ENCODE data around the gene TTPAL.

TTPAL gene

DNA sequence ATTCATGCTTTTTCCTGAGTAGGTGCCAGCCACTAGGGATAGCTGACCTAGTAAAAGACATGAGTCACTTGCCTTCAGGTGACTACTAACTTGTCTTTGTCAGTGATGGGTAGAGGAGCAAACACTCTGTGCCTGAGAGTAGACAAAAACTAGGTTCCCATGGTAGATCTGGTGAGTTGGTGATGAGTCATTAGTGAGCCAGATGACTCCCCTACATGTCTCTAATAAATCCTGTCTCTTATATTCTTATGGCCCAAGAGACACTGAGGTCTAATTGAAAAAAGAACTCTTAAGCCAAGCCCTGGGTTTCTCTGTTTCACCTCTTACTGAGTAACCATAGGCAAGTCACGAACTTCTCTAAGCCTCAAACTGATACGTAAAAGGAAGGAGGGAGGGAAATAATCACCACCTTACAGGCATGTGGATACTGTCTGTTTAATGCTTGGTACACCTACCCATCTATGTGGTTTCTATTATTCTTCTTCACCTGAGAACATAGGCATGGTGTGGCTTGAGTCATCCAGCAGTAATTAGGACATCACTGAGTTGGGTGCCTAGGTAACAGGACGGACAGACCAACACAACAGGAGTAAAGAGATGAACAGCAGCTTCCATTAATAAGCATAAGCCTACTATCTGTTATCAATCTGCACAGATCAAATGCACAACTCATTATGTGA lies 20.3 kb downstream of the TTPAL start:
- DNase-seq (ENCODE audit: low read depth, low spot score): no peak

DNA sequence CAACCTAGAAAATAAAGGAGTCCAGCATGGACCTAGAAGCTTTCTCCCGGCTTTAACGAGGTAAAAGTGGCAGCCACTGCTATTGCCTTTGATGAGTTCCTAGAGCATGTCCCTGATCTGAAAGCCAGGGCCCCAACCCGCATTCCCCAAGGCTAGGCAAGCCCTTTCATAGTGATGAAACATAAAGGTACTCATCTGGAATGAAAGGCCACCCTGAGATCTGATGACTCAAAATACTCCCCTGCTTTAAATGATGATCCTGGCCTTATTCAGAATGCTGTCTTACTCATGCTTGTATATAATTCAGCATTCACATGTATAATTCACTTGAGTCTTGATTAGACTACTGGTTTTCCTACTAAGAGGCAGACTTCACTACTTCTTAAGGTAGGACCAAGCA lies 21.3 kb downstream of the TTPAL start:
- DNase-seq (ENCODE audit: low read depth, low spot score): no peak

DNA sequence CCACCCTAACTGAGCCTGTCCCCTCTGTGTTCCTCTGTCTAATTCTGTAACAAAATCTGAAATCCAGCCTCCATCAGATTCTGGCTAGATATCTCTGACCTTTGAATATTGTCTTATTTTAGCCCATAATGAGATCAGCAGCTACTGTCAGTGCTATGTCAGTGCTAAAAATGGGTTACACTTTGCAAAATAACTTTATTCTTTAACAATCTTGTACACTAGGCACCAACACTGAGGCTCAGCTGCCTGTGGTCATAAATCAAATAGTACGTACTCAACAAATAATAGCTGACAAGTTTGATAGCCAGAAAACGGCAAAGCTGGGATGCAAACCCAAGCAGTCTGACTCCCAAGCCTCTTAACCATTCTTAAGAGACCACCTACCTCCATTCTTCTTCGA lies 22.1 kb downstream of the TTPAL start:
- no peak for DNase-seq (ENCODE audit: low read depth, low spot score)

DNA sequence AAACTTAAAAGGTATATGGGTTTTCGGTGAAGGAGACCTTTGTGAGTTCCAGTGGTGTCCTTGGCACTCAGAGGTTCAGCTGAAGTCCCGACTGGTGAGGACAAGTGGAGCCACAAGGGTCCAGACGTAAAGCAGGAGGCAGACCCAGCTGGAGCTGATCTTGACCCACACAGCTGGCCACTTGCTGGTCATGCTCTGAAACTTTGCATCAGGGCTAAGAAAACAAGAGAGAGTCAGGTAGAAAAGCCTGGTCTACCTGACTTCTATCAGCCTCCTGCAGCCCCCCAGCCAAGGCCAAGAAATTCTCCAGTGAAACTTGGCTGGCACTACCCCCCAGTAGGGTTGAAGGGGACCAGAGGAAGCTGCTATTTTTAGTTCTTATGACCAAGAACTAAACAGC lies 24.5 kb downstream of the TTPAL start:
- DNase-seq (ENCODE audit: low read depth, low spot score): no peak

DNA sequence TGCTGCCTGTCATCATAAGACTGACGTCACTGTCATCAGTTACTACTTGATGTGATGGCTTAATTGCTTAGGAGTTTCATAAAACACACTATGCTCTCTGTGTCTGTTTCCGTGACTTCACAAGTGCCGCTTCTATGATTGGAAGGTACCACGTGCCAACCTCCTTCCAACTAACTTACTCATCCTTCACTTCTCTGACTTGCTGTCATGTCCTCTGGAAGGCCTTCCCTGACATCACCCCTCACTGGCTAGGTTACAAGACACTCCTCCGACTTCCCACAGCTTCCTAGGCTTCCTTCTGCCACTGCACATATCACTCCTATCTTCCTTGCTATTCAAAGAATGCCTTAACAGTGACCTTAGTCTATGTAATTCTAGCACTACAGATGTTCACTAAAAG lies 25.8 kb downstream of the TTPAL start:
- no peak for DNase-seq (ENCODE audit: low read depth, low spot score)

DNA sequence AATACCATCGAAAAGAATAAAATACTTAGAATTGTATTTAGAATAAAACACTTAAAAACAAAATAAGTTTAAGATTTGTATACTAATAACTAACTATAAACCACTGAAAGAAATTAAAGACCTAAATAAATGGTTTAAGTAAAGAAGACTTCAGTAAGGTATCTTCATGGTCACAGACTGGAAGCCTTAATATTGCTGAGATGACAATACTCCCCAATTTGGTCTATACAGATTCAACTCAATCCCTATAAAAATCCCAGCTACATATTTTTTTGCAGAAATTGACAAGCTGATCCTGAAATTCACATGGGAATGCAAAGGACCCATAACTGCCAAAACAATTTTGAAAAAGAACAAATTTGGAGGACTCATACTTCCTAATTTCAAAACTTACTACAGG lies 27.3 kb downstream of the TTPAL start:
- no peak for DNase-seq (ENCODE audit: low read depth, low spot score)

DNA sequence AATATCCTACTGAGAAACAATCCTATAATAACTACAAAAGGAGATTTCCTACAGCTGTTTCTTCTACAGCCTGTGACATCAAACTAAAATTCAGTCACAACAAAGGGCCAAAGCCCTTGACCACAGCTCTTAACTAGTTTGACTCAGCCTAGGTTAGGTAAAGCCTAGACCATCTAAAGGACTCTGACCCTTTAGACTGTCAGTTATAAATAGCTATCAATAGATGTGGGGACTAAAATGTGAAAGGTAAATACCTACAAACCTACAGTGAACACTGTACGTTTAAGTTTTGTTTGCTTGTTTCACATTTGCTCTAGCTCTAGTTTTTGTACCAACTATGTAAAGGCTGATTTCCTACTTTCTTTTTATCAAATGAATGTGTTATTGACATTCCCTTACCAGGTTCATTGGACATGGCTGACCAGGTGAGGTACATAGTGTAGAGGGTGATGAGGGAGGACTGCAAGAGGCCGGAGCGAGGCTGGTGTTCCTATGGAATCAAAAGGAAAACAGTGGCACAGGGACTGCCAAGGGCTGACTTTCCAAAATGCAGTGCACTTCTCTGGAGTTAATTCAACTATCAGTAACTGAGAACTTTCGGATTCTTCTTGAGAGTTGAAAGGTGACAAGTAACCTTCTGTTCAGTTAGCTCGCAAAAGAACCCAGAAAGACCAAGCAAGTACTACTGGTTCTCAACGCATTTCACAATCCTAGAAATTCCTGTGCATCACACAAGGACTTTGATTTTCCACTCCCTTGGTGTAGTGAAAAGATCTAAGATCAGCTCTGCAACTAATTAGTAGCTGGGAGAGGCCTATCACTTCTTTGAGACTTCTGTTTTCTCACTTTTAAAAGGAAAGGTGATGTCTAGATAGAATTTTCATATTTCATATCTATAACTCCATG lies 29.0 kb downstream of the TTPAL start:
- no peak for DNase-seq (ENCODE audit: low read depth, low spot score)

DNA sequence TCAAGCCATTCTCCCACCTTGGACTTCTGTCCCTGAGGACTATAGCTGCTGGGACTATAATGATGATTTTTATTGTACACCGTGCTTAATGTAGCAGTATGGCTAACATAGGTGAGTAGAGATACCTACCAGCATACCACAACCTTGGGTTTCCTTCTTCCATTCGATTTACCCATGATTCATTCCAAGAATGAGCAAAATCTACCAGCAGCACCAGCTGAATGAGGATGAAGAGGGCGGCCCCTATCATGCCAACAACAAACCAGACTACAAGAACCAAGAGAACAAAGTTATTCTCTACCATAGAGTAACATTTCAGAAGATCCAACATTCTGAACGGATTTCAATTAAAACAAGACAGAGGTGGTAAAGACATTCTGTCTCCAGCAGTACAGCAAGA lies 34.1 kb downstream of the TTPAL start:
- DNase-seq (ENCODE audit: low read depth, low spot score): no peak

DNA sequence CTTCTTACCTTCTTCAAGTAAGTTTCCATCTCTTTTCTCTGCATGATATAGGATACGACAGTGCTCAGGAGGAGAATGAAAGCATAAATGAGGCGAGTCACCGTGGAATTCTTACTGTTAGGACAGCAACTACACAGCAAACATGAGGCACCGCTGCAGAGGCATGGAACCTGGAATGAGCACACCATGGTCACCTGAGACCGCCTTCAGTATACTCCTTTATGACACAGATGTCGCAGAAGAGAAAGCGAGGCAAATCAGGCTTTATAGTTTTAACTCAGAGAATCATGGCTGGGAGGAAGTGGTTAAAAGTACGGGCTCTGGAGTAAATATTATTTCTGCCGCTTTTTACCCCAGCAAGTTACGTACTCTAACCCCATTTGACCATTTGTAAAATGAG lies 38.2 kb downstream of the TTPAL start:
- no peak for DNase-seq (ENCODE audit: low read depth, low spot score)

DNA sequence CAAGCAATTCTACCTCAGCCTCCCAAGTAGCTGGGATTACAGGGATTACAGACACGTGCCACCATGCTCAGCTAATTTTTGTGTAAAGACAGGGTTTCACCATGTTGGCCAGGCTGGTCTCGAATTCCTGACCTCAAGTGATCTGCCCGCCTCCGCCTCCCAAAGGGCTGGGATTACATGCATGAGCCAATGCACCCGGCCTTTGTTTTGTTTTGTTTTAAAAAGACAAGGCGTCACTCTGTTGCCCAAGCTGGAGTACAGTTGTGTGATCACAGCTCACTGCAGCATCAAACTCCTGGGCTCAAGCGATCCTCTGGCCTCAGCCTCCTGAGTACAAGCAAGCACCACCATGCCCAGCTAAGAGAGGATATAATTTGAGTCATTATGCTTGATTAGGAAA lies 40.8 kb downstream of the TTPAL start:
- no peak for DNase-seq (ENCODE audit: low read depth, low spot score)

DNA sequence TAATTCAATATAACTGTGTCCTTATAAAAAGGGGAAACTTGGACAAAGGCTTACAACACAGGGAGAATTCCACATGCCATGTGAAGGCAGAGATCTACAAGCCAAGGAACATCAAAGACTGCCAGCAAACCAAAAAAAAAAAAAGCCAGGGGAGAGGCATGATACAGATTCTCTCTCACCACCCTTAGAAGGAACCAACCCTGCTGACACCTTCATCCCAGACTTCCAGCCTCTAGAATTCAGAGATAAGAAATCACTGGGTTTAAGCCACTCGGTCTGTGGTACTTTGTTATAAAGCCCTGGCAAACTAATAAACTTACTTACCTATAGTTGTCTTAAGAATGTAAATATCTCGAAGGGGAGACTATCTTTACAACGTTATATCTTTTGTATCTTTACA lies 41.8 kb downstream of the TTPAL start:
- no peak for DNase-seq (ENCODE audit: low read depth, low spot score)

DNA sequence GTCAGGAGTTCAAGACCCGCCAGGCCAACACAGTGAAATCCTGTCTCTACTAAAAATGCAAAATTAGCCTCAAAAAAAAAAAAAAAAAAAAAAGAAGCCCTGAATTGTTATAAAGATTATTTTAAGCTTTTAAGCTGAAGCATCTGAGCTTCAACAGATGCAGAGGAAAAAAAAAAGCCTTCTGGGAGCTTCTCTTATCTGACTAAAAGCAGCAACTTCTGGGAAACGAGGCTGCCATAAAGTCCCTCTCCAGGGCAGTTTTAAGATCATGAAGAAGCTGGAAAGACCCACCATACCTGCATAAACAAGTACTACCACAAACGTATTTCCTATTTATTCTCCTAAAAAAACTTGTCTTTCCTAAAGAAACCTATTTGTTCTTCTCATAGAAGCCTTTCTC lies 42.6 kb downstream of the TTPAL start:
- DNase-seq (ENCODE audit: low read depth, low spot score): no peak

DNA sequence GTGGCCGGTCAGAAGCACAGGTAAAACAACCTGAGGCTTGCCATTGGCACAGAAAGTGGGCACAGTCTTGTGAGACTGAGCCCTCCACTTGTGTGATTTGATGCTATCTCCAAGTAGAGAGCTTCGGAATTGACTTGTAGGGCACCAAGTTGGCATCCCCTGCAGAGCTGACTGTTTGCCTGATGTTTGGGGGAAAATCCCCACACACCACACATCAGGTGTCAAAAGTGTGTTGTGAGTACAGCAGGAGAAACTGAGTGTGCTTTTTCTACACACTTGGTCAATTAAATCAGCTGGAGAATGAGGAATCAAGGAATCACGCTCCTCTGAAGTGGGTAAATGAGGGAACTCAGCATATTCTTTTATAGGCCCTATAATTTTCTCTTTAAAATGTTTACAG lies 45.2 kb downstream of the TTPAL start:
- DNase-seq (ENCODE audit: low read depth, low spot score): no peak

DNA sequence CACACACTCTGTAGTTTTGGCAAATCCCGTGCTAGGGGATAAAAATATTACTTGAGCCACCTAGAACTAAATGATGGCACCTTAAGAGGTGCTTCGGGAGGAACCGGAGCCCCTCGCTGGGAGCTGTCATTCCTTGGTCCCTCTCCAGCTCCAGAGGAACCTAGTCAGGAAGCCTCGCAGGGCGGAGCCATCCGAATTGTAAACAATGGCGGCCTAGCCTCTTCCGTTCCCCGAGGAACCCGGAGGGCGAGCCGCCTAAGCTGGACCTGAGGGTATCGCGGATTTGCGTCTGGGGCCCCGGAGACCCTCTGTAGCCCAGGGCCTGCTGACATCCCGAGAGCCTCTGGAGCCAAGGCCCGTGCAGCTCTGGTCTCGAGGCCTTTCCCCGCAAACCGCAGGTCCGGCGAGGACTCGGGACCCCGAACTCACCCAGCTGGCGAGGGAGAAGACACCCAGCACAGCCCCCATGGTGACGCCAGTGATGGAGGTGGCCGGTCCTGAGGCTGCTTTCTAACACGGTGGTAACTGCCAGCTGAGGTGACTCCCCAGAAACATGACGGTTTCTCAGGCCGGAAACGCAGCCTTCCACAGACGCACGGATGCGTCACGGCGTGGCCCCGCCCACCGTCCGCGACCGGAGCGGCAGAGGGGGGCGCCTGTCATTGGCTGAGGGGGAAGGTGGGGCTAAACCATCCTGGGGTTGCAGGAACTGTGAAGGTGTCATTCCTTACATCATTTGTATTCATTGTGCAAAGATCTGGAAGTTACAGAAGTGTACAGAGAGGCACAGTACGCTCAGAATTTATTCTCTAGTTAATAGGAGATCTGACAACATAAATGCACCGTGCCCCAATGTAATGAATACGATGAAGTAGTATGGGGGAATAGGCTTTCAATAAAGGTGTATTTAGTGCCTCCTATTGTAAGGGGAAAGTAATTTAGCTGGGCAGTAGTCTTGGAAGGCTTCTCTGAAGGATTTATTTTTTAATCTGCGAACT lies 46.1 kb downstream of the TTPAL start, which contains the start of gene SERINC3:
Gene SERINC3 (minus strand): TSS at position 587 of the 998 bp plus-strand sequence. CDS start 119 bp downstream, at position 468.
- DNase-seq (ENCODE audit: low read depth, low spot score): peak; percentile 93

DNA sequence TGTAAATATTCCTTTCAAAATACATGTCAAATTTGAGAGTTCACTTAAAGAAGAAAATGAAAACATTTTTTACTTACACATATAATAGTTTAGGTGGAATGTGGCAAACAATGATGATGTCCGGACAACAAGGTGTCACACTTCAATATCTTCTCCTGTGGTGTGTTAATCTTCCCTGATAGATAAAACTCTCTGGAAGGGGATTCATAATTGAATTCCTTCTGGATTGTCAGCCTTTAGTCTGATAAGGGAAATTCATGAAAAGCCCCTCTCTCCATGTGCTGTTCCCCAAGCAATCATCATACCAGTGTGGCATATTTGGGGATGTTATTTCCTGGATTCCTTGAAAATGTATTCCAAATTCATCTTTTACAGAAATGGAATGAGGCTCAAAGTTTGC lies 47.2 kb downstream of the TTPAL start:
- no peak for DNase-seq (ENCODE audit: low read depth, low spot score)

DNA sequence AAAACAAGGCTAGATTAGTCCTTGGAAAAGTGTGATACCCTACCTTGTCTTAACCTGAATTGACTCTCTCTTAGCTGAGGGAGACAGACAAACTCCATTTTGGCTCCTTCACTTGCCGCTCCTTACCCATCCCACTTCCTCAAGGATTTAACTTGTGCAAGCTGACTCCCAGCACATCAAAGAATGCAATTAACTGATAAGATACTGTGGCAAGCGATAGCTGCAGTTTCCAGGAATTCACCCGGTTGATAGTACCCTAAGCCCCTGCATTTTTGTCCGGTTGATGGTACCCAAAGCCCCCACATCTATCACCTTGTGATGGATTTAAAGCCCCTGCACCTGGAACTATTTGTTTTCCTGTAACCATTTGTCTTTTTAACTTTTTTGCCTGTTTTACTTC lies 48.1 kb downstream of the TTPAL start:
- no peak for DNase-seq (ENCODE audit: low read depth, low spot score)

DNA sequence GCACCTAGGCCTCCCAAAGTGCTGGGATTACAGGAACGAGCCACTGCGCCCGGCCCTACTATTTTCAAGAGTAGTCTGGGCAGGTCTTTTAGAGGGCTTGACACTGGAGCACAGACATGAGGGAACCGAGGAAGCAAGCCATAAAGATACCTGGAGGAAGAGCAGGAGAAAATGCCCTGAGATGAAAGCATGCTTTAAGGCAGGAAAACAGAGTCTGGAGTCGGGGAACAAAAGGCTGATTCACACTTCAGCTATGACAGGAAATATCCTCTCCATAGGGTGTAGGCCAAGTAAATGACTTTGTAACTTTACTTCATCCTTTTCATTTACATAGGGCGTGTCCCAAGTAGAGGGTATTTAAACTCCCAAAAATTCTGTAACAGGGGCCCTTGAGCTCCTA lies 50.5 kb downstream of the TTPAL start:
- no peak for DNase-seq (ENCODE audit: low read depth, low spot score)

DNA sequence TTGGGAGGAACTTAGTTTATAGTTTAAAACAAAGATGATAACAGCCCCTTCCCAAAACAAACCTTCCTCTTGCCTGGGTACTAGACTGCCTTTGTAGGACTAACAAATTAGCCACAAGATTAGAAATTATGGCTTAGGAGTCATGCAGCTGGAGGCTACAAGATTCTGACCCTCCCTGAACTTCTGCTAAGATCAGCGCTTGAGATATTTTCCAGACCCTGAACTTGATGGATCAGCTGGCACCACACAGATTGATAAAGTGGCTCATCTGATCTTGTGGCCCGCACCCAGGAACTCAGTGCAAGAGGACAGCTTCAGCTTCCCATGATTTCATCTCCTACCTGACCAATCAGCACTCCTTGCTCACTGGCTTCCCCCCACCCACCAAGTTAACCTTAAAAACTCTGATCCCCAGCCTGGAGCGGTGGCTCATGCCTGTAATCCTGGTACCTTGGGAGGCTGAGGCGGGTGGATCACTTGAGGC lies 52.1 kb downstream of the TTPAL start:
- DNase-seq (ENCODE audit: low read depth, low spot score): no peak

DNA sequence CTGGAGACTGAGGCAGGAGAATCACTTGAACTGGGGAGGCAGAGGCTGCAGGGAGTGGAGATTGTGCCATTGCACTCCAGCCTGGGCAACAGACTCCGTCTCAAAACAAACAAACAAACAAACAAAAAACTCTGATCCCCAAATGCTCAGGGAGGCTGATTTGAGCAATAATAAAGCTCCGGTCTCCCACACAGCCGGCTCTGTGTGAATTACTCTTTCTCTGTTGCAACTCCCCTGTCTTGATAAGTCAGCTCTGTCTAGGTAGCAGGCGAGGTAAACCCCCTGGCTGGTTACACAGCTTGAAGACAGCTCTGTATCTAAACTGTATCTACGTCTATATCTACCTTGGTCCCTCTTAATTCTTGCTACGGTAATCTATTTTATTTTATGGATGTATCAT lies 52.6 kb downstream of the TTPAL start:
- DNase-seq (ENCODE audit: low read depth, low spot score): no peak

DNA sequence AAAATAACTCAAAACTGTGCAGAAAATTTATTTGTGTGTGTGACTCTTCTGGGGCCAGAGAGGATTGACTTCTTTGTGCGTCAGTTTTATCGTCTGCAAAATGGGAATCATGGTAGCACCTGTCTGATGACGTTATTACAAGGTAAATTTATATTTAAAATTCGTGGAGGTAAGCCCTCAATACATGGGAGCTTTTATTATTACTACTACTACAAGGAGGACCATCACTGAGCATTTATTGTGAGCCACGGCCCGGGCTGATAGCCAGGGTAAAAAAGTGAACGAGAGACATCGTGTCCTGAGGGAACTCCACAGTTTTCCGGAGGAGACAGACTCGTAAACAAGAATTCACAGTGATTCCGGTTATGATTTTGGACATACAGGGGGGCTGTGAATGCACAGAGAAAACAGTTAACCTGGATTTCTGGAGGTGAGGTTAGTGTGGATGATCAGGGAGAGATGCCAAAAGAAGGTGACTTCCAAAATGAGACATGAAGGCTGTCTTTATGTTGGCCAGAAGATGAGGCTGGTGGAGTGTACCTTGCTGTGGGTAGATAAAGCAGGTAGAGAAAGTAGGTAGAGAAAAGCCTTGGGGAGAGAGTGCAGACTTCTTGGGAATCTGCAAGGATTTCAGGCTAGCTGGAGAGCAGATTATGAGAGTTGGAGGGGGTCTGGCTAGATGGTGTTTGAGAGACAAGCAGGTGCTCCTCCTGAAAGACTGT lies 56.7 kb downstream of the TTPAL start:
- no peak for DNase-seq (ENCODE audit: low read depth, low spot score)

DNA sequence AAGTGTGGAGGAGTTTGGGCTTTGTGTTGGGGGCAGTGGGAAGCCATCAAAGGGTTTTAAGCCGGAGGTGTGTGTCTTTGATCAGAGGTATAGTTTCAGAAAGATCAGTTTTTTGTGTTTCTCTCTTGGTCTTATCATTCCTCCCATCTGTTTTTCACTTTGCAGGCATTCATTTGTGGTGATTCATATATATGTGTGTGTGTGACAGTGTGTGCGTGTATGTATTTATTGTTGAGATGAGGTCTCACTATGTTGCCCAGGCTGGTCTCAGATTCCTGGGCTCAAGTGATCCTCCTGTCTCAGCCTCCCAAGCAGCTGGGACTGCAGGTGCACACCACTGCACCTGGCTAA lies 57.3 kb downstream of the TTPAL start:
- DNase-seq (ENCODE audit: low read depth, low spot score): no peak
